SHP77 (cell line): ENCODE results near the gene S100A8.

Experiments
- DNase-seq, 2 experiments: peaks; one replicate each; lab custom pipeline; 2025; lab: John Stamatoyannopoulos, UW

Gene S100A8

GRCh38 chr1:153362187-153362775 lies 28.6 kb downstream of the S100A8 start:
- no peak for DNase-seq

- DNase-seq: no peak
Measured at GRCh38 chr1:153361480-153362109, 29.3 kb downstream of the S100A8 start.

- no peak for DNase-seq
Measured at GRCh38 chr1:153360592-153361479, 30.0 kb downstream of the S100A8 start.

GRCh38 chr1:153360190-153360589 lies 30.7 kb downstream of the S100A8 start:
- DNase-seq: no peak

GRCh38 chr1:153359241-153359640 lies 31.6 kb downstream of the S100A8 start:
- no peak for DNase-seq

GRCh38 chr1:153358691-153358975 lies 32.2 kb downstream of the S100A8 start:
- no peak for DNase-seq

- no peak for DNase-seq
Measured at GRCh38 chr1:153357853-153358690, 32.8 kb downstream of the S100A8 start, which contains the start of gene S100A9. Gene S100A9 (plus strand): TSS chr1:153357854. CDS start chr1:153358284, 430 bp downstream.

- DNase-seq: no peak
Measured at GRCh38 chr1:153357076-153357852, 33.6 kb downstream of the S100A8 start.

- DNase-seq: no peak
Measured at GRCh38 chr1:153356392-153357075, 34.3 kb downstream of the S100A8 start.

GRCh38 chr1:153355445-153356071 lies 35.3 kb downstream of the S100A8 start:
- DNase-seq: peak; percentile 78 to 90

GRCh38 chr1:153354515-153355193 lies 36.2 kb downstream of the S100A8 start:
- peak in 1 of 2 experiments; percentile 8 for DNase-seq

GRCh38 chr1:153353226-153353947 lies 37.5 kb downstream of the S100A8 start:
- DNase-seq: peak; percentile 40 to 51

GRCh38 chr1:153352523-153352922 lies 38.4 kb downstream of the S100A8 start:
- DNase-seq: peak; percentile 68 to 78

- DNase-seq: no peak
Measured at GRCh38 chr1:153350321-153350957, 40.4 kb downstream of the S100A8 start.

GRCh38 chr1:153349363-153350320 lies 41.2 kb downstream of the S100A8 start:
- peak in 1 of 2 experiments; percentile 58 for DNase-seq

- DNase-seq: no peak
Measured at GRCh38 chr1:153348511-153349362, 42.1 kb downstream of the S100A8 start, which contains the start of gene PGLYRP4. Gene PGLYRP4 (minus strand): TSS chr1:153348841. CDS start chr1:153347932, 909 bp downstream.
